ENCODE data around the gene FRMD4B.

FRMD4B gene

GRCh38 chr3:69121513-69121912 lies 264.4 kb downstream of the FRMD4B start:
- H3K36me3 ChIP-seq, result no peaks in the 10 kb centered on the region
- no peak for DNase-seq
- no peak overlapping the region for H3K4me3 ChIP-seq
- no peak overlapping the region for H3K27ac ChIP-seq
- H3K9me3 ChIP-seq, result no peaks in the 10 kb centered on the region
- intact Hi-C loops (cut with DNase I; ENCODE audit: low total_unique reads), result no loop called here
- peaks cover 0 to under 1% of the 10 kb centered on the region in 2 donors for H3K27me3 ChIP-seq
- no peak for TF ChIP-seq CTCF (IDR thresholded peaks at IDR 0.05)
- H3K4me1 ChIP-seq, result peaks cover 0 to 12% (median 0%) of the 10 kb centered on the region in 4 donors

- intact Hi-C loops (cut with DNase I; ENCODE audit: low total_unique reads), result no loop called here
- no peaks in the 10 kb centered on the region for H3K36me3 ChIP-seq
- H3K27ac ChIP-seq, result no peak overlapping the region
- peak; percentile 80 to 91 for TF ChIP-seq CTCF (IDR thresholded peaks at IDR 0.05)
- peak; percentile 71 to 78 for DNase-seq
- no peaks in the 10 kb centered on the region for H3K27me3 ChIP-seq
- H3K4me1 ChIP-seq, result peaks cover 0 to 12% (median 0%) of the 10 kb centered on the region in 4 donors
- no peak overlapping the region for H3K4me3 ChIP-seq
- H3K9me3 ChIP-seq, result no peaks in the 10 kb centered on the region
Observed at GRCh38 chr3:69120879-69121464, 264.9 kb downstream of the FRMD4B start.
